ENCODE results near the gene TRA2A. TPM values are rescaled to one million over a fixed set of nuclear protein-coding genes. Genes with fewer than 3 reads are reported as not detected.

Gene TRA2A
- total and polyA plus RNA-seq, 2 of the 13 experiments (the other 11 are each of a cell fraction or from before 2014, with no cell fraction given) = 39.1 to 41.6 TPM

- peak; percentile 66; the same call in 1 of the 2 replicates for TF ChIP-seq ZFP91 (CRISPR knock-in tag; IDR thresholded peaks at IDR 0.05; ENCODE audit: borderline replicate concordance)
- TF ChIP-seq RXRB (CRISPR knock-in tag; IDR thresholded peaks at IDR 0.05; ENCODE audit: borderline replicate concordance) = 0 out of 2 replicates have a peak, but pooled peaks have one; percentile 17
- TF ChIP-seq IKZF4 (CRISPR knock-in tag; IDR thresholded peaks at IDR 0.05; ENCODE audit: borderline replicate concordance, low read depth, not compliant biosample characterization) = no peak
- no peak for TF ChIP-seq ZMYM2 (CRISPR knock-in tag; IDR thresholded peaks at IDR 0.05)
- peak; percentile 70; the same call in 1 of the 2 replicates for TF ChIP-seq HNRNPL (IDR thresholded peaks at IDR 0.05; ENCODE audit: low read depth, low read length)
- TF ChIP-seq ARID2 (CRISPR knock-in tag; IDR thresholded peaks at IDR 0.05; ENCODE audit: borderline replicate concordance) = no peak
- no peak for TF ChIP-seq TP53 (CRISPR knock-in tag; conservative IDR thresholded peaks at IDR 0.05)
- peak; percentile 55; the same call in 1 of the 2 replicates for TF ChIP-seq ETV5 (CRISPR knock-in tag; IDR thresholded peaks at IDR 0.05; ENCODE audit: borderline replicate concordance)
- TF ChIP-seq KDM2A (CRISPR knock-in tag; IDR thresholded peaks at IDR 0.05; ENCODE audit: borderline replicate concordance, low read depth) = peak; percentile 68; the same call in 1 of the 2 replicates
- TF ChIP-seq RARA (CRISPR knock-in tag; IDR thresholded peaks at IDR 0.05) = peak; percentile 65
- TF ChIP-seq ZNF431 (CRISPR knock-in tag; IDR thresholded peaks at IDR 0.05; ENCODE audit: borderline replicate concordance, low read depth) = 0 out of 2 replicates have a peak, but pooled peaks have one; percentile 26
- no peak for TF ChIP-seq ZNF337 (CRISPR knock-in tag; IDR thresholded peaks at IDR 0.05; ENCODE audit: borderline replicate concordance, low read depth)
- no peak for TF ChIP-seq MXD1 (CRISPR knock-in tag; IDR thresholded peaks at IDR 0.05)
- no peak for TF ChIP-seq NAIF1 (CRISPR knock-in tag; IDR thresholded peaks at IDR 0.05; ENCODE audit: borderline replicate concordance)
- TF ChIP-seq PHF20 (CRISPR knock-in tag; IDR thresholded peaks at IDR 0.05) = peak; percentile 46; the same call in 1 of the 2 replicates
- TF ChIP-seq ONECUT2 (CRISPR knock-in tag; IDR thresholded peaks at IDR 0.05) = no peak
- TF ChIP-seq ZBTB43 (CRISPR knock-in tag; conservative IDR thresholded peaks at IDR 0.05) = no peak
- no peak for TF ChIP-seq ZNF605 (CRISPR knock-in tag; IDR thresholded peaks at IDR 0.05)
- TF ChIP-seq SAP130 (CRISPR knock-in tag; IDR thresholded peaks at IDR 0.05; ENCODE audit: low read depth) = peak; percentile 40; the same call in 1 of the 2 replicates
- TF ChIP-seq XBP1 (CRISPR knock-in tag; IDR thresholded peaks at IDR 0.05) = no peak
- TF ChIP-seq ZNF414 (CRISPR knock-in tag; IDR thresholded peaks at IDR 0.05) = no peak
- TF ChIP-seq ZNF143 (CRISPR knock-in tag; IDR thresholded peaks at IDR 0.05) = peak; percentile 47; the same call in 1 of the 2 replicates
- TF ChIP-seq FOXA1 (IDR thresholded peaks at IDR 0.05) = no peak
- no peak for TF ChIP-seq FOXA1 (CRISPR knock-in tag; IDR thresholded peaks at IDR 0.05)
- TF ChIP-seq ZFY (CRISPR knock-in tag; IDR thresholded peaks at IDR 0.05) = peak; percentile 73
- no peak for TF ChIP-seq HDAC2 (CRISPR knock-in tag; IDR thresholded peaks at IDR 0.05)
- TF ChIP-seq POLR2AphosphoS5 (IDR thresholded peaks at IDR 0.05; ENCODE audit: low read depth, low read length) = peak; percentile 34; the same call in 1 of the 2 replicates
- peak; percentile 26 for TF ChIP-seq AGO1 (IDR thresholded peaks at IDR 0.05; ENCODE audit: low read depth, low read length, poor library complexity, severe bottlenecking)
These were observed 41.2 kb downstream of the TRA2A start (continued) for GRCh38 chr7:23490357-23491135.

All from HepG2 (cell line).